Tibial artery (tissue), 4 donors: ENCODE measurements around the gene RAB28.

Experiments
- DNase-seq, 2 donors: peaks; one replicate each; pipeline ENCODE4 v3.0.0-alpha.2; 2019
- H3K27ac ChIP-seq, 2 donors: fragments of 200-600 bp; sonication (generic) in 1 of 2; 1 replicate in 1 of 2; 2 replicates in 1 of 2; pipeline ENCODE4 v1.5.1; 2018 to 2019; ENCODE audit warnings: mild to moderate bottlenecking in 1 of 2
- H3K27me3 ChIP-seq, 2 donors: fragments of 200-600 bp; sonication (generic) in 1 of 2; one replicate each; pipeline versions ENCODE4 v1.5.1 to v1.6.0; 2016 to 2019
- H3K36me3 ChIP-seq, 3 donors: fragments of 200-600 bp; sonication (generic) in 2 of 3; one replicate each; pipeline ENCODE4 v1.5.1; 2016 to 2019; ENCODE audit warnings: mild to moderate bottlenecking in 2 of 3
- H3K4me1 ChIP-seq, 4 donors: fragments of 200-600 bp; sonication (generic) in 2 of 4; 1 replicate in 3 of 4; 2 replicates in 1 of 4; pipeline ENCODE4 v1.5.1; 2016 to 2019
- H3K4me3 ChIP-seq, 2 donors: fragments of 200-600 bp; sonication (generic) in 1 of 2; 1 replicate in 1 of 2; 2 replicates in 1 of 2; pipeline ENCODE4 v1.5.1; 2018 to 2019; ENCODE audit warnings: mild to moderate bottlenecking in 2 of 2
- H3K9me3 ChIP-seq, 3 donors: fragments of 200-600 bp; sonication (generic) in 1 of 3; one replicate each; pipeline ENCODE4 v1.5.1; 2016 to 2019
- CTCF ChIP-seq, 2 experiments: fragments of 200-600 bp in 1 of 2; fragments of 450-650 bp in 1 of 2; IDR thresholded peaks; one replicate each; pipeline ENCODE4 v1.5.1; 2017 to 2019; ENCODE audit warnings: antibody characterized with exemption in 2 of 2, mild to moderate bottlenecking in 1 of 2, moderate library complexity in 1 of 2
- intact Hi-C: fragments of 100-400 bp; cut with DNase I; formaldehyde crosslinking; loops from one replicate; pipeline ENCODE4 v1.15.0; 2023; ENCODE audit warnings: low total_unique reads

The RAB28 gene

GRCh38 chr4:13355111-13355880, 128.8 kb downstream of the RAB28 start:
- no peak for TF ChIP-seq CTCF (IDR thresholded peaks at IDR 0.05)
- H3K4me3 ChIP-seq, result no peak overlapping the region
- H3K27me3 ChIP-seq, result no peaks in the 10 kb centered on the region
- no peak overlapping the region for H3K27ac ChIP-seq
- intact Hi-C loops, result no loop called here
- H3K9me3 ChIP-seq, result peaks cover 0 to 9% (median 0%) of the 10 kb centered on the region in 3 donors
- DNase-seq, result no peak
- peaks cover 0 to 13% (median 3%) of the 10 kb centered on the region in 3 donors for H3K36me3 ChIP-seq
- H3K4me1 ChIP-seq, result no peaks in the 10 kb centered on the region

- Histone ChIP-seq H3K4me3 (no peak overlapping the region), H3K27me3 (no peaks in the 10 kb centered on the region), H3K27ac (no peak overlapping the region), H3K4me1 (no peaks in the 10 kb centered on the region), H3K9me3 (peaks cover 0 to 9% (median 0%) of the 10 kb centered on the region in 3 donors), H3K36me3 (peaks cover 0 to 8% (median 0%) of the 10 kb centered on the region in 3 donors)
- no peak for DNase-seq
- intact Hi-C loops, result no loop called here
- TF ChIP-seq CTCF (IDR thresholded peaks at IDR 0.05), result no peak
These were observed 135.0 kb downstream of the RAB28 start for GRCh38 chr4:13349096-13349495.

- TF ChIP-seq CTCF (IDR thresholded peaks at IDR 0.05), result no peak
- Histone ChIP-seq H3K27ac (no peak overlapping the region), H3K9me3 (peaks cover 0 to 9% (median 0%) of the 10 kb centered on the region in 3 donors), H3K4me3 (no peak overlapping the region), H3K36me3 (peaks cover 0 to 8% (median 0%) of the 10 kb centered on the region in 3 donors), H3K27me3 (no peaks in the 10 kb centered on the region), H3K4me1 (no peaks in the 10 kb centered on the region)
- no peak for DNase-seq
- intact Hi-C loops, result no loop called here
These were observed 135.9 kb downstream of the RAB28 start for GRCh38 chr4:13348216-13348615.

GRCh38 chr4:13347517-13348125, 136.5 kb downstream of the RAB28 start:
- no peak overlapping the region for H3K27ac ChIP-seq
- peaks cover 0 to 5% (median 0%) of the 10 kb centered on the region in 3 donors for H3K9me3 ChIP-seq
- H3K4me3 ChIP-seq, result no peak overlapping the region
- no peaks in the 10 kb centered on the region for H3K27me3 ChIP-seq
- no peak for DNase-seq
- no peaks in the 10 kb centered on the region for H3K4me1 ChIP-seq
- TF ChIP-seq CTCF (IDR thresholded peaks at IDR 0.05), result no peak
- intact Hi-C loops, result no loop called here
- peaks cover 0 to 5% (median 0%) of the 10 kb centered on the region in 3 donors for H3K36me3 ChIP-seq

GRCh38 chr4:13344216-13344615, 139.9 kb downstream of the RAB28 start:
- no peaks in the 10 kb centered on the region for H3K4me1 ChIP-seq
- intact Hi-C loops, result no loop called here
- no peak for DNase-seq
- H3K4me3 ChIP-seq, result no peak overlapping the region
- no peaks in the 10 kb centered on the region for H3K9me3 ChIP-seq
- no peak for TF ChIP-seq CTCF (IDR thresholded peaks at IDR 0.05)
- no peaks in the 10 kb centered on the region for H3K27me3 ChIP-seq
- peaks cover 0 to 4% (median 0%) of the 10 kb centered on the region in 3 donors for H3K36me3 ChIP-seq
- no peak overlapping the region for H3K27ac ChIP-seq
